ENCODE measurements around the gene OR7G1. TPM values are rescaled to one million over a fixed set of nuclear protein-coding genes. Genes with fewer than 3 reads are reported as not detected.

OR7G1 gene
- total RNA-seq, 1 experiment from 2014 or later = not detected

DNA sequence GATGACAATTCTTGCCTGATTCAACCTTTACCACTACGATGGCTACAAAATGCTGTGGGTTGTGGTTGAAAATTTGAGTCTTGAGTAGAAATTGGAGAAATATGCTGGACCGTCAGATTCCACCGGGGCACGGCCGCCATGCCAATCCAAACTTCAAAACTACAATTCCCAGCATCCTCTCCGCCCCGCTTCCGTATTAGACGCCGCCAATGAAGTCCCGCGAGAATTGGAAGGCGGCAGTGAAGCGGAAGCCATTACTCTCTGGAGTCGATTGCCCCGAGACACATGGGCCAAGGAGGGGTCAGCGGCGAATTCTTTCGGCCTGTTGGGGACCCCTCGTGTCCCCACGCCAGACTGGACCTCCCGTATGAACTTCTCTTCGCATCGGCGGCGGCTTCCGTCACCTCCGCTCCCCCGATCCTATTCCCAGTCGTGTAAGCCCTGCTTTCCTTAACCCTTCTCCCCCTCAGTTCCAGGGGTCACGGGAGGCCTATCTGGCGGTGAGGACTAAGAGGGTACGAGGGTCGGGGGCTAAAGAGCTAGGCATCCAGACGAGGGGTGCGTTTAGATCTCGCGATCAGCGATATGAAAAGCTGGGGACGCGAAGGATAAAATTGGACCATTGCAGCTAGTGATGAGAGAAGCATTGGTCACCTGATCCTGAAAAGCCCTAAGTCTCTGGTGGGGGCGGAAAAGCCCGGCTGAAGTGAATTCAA lies 24.8 kb upstream of the OR7G1 start, which contains the start of gene ZNF317 (continued):
- TF ChIP-seq, protein P1, sequence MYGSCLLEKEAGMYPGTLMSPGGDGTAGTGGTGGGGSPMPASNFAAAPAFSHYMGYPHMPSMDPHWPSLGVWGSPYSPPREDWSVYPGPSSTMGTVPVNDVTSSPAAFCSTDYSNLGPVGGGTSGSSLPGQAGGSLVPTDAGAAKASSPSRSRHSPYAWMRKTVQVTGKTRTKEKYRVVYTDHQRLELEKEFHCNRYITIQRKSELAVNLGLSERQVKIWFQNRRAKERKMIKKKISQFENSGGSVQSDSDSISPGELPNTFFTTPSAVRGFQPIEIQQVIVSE (CRISPR knock-in tag; IDR thresholded peaks at IDR 0.05; ENCODE audit: borderline replicate concordance) = no peak
- TF ChIP-seq, protein P2, sequence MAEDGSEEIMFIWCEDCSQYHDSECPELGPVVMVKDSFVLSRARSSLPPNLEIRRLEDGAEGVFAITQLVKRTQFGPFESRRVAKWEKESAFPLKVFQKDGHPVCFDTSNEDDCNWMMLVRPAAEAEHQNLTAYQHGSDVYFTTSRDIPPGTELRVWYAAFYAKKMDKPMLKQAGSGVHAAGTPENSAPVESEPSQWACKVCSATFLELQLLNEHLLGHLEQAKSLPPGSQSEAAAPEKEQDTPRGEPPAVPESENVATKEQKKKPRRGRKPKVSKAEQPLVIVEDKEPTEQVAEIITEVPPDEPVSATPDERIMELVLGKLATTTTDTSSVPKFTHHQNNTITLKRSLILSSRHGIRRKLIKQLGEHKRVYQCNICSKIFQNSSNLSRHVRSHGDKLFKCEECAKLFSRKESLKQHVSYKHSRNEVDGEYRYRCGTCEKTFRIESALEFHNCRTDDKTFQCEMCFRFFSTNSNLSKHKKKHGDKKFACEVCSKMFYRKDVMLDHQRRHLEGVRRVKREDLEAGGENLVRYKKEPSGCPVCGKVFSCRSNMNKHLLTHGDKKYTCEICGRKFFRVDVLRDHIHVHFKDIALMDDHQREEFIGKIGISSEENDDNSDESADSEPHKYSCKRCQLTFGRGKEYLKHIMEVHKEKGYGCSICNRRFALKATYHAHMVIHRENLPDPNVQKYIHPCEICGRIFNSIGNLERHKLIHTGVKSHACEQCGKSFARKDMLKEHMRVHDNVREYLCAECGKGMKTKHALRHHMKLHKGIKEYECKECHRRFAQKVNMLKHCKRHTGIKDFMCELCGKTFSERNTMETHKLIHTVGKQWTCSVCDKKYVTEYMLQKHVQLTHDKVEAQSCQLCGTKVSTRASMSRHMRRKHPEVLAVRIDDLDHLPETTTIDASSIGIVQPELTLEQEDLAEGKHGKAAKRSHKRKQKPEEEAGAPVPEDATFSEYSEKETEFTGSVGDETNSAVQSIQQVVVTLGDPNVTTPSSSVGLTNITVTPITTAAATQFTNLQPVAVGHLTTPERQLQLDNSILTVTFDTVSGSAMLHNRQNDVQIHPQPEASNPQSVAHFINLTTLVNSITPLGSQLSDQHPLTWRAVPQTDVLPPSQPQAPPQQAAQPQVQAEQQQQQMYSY (CRISPR knock-in tag; IDR thresholded peaks at IDR 0.05) = no peak
- TF ChIP-seq ESRRA (CRISPR knock-in tag; IDR thresholded peaks at IDR 0.05; ENCODE audit: borderline replicate concordance) = no peak
- peak; percentile 54; the same call in 1 of the 2 replicates for TF ChIP-seq FOXP1 (CRISPR knock-in tag; IDR thresholded peaks at IDR 0.05; ENCODE audit: borderline replicate concordance)
- TF ChIP-seq, protein P3, sequence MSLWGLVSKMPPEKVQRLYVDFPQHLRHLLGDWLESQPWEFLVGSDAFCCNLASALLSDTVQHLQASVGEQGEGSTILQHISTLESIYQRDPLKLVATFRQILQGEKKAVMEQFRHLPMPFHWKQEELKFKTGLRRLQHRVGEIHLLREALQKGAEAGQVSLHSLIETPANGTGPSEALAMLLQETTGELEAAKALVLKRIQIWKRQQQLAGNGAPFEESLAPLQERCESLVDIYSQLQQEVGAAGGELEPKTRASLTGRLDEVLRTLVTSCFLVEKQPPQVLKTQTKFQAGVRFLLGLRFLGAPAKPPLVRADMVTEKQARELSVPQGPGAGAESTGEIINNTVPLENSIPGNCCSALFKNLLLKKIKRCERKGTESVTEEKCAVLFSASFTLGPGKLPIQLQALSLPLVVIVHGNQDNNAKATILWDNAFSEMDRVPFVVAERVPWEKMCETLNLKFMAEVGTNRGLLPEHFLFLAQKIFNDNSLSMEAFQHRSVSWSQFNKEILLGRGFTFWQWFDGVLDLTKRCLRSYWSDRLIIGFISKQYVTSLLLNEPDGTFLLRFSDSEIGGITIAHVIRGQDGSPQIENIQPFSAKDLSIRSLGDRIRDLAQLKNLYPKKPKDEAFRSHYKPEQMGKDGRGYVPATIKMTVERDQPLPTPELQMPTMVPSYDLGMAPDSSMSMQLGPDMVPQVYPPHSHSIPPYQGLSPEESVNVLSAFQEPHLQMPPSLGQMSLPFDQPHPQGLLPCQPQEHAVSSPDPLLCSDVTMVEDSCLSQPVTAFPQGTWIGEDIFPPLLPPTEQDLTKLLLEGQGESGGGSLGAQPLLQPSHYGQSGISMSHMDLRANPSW (CRISPR knock-in tag; conservative IDR thresholded peaks at IDR 0.05; ENCODE audit: low read depth) = no peak
- TF ChIP-seq ZBTB21 (CRISPR knock-in tag; IDR thresholded peaks at IDR 0.05; ENCODE audit: borderline replicate concordance) = no peak
- TF ChIP-seq GABPB1 (CRISPR knock-in tag; IDR thresholded peaks at IDR 0.05) = 0 out of 2 replicates have a peak, but pooled peaks have one; percentile 55
- peak; percentile 67 for TF ChIP-seq SP1 (CRISPR knock-in tag; conservative IDR thresholded peaks at IDR 0.05)
- TF ChIP-seq, protein P4, sequence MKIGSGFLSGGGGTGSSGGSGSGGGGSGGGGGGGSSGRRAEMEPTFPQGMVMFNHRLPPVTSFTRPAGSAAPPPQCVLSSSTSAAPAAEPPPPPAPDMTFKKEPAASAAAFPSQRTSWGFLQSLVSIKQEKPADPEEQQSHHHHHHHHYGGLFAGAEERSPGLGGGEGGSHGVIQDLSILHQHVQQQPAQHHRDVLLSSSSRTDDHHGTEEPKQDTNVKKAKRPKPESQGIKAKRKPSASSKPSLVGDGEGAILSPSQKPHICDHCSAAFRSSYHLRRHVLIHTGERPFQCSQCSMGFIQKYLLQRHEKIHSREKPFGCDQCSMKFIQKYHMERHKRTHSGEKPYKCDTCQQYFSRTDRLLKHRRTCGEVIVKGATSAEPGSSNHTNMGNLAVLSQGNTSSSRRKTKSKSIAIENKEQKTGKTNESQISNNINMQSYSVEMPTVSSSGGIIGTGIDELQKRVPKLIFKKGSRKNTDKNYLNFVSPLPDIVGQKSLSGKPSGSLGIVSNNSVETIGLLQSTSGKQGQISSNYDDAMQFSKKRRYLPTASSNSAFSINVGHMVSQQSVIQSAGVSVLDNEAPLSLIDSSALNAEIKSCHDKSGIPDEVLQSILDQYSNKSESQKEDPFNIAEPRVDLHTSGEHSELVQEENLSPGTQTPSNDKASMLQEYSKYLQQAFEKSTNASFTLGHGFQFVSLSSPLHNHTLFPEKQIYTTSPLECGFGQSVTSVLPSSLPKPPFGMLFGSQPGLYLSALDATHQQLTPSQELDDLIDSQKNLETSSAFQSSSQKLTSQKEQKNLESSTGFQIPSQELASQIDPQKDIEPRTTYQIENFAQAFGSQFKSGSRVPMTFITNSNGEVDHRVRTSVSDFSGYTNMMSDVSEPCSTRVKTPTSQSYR (CRISPR knock-in tag; IDR thresholded peaks at IDR 0.05) = no peak
- no peak for TF ChIP-seq TCF7 (CRISPR knock-in tag; IDR thresholded peaks at IDR 0.05; ENCODE audit: low read depth)
- no peak for TF ChIP-seq RORB (CRISPR knock-in tag; IDR thresholded peaks at IDR 0.05)
- TF ChIP-seq ZNF121 (CRISPR knock-in tag; IDR thresholded peaks at IDR 0.05) = no peak

DNA sequence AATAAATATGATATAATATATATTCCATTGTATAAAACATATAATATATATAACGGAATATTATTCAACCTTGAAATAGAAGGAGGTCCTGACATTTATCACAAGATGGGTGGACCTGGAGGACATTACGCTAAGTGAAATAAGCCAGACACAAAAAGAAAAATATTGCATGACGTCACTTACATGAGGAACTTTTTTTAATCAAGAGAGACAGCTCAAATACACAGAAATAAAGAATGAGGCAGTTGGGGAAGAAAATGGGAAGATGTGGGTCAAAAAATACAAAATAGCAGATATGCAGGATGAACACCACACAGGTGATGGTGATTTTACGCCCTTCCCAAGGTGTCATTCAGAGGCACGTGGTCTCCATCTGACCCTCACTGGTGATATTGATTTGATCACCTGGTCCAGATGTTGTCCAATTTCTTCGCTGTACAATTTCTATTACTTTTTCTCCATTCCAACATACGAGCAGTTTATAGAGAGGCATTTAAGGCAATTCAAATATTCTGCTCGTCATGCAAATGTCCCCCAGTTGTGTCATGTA lies 24.1 kb upstream of the OR7G1 start:
- no peaks in the 10 kb centered on the region for H3K27me3 Mint-ChIP-seq (ENCODE audit: low read depth)
- peaks cover 21% of the 10 kb centered on the region for H3K36me3 Mint-ChIP-seq
- DNase-seq (ENCODE audit: low spot score) (no peak), ATAC-seq (no peak)
- ChIA-PET POLR2A (interaction anchor here (0.6 kb wide), 1 partner anchor 10 kb away, joined by 3 read pairs; no protein-coding TSS in a partner anchor), CTCF (no interaction called here)
- peak overlapping the region; percentile 99 for H3K4me3 Mint-ChIP-seq
- H3K9me3 Mint-ChIP-seq = peaks cover 15% of the 10 kb centered on the region
- H3K4me1 Mint-ChIP-seq = peaks cover 24% of the 10 kb centered on the region
- peak overlapping the region; percentile 97; the same call in 1 of the 2 replicates for H3K27ac Mint-ChIP-seq
- TF ChIP-seq ZNF121 (CRISPR knock-in tag; IDR thresholded peaks at IDR 0.05) = no peak
- TF ChIP-seq ZNF423 (CRISPR knock-in tag; IDR thresholded peaks at IDR 0.05) = no peak
- TF ChIP-seq ELF4 (CRISPR knock-in tag; IDR thresholded peaks at IDR 0.05; ENCODE audit: low read depth) = no peak
- TF ChIP-seq, protein P5, sequence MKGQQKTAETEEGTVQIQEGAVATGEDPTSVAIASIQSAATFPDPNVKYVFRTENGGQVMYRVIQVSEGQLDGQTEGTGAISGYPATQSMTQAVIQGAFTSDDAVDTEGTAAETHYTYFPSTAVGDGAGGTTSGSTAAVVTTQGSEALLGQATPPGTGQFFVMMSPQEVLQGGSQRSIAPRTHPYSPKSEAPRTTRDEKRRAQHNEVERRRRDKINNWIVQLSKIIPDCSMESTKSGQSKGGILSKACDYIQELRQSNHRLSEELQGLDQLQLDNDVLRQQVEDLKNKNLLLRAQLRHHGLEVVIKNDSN (CRISPR knock-in tag; IDR thresholded peaks at IDR 0.05) = no peak
- no peak for TF ChIP-seq FOXJ3 (CRISPR knock-in tag; IDR thresholded peaks at IDR 0.05; ENCODE audit: borderline replicate concordance)
- no peak for TF ChIP-seq NR1H2 (CRISPR knock-in tag; IDR thresholded peaks at IDR 0.05)
- TF ChIP-seq, protein P6, sequence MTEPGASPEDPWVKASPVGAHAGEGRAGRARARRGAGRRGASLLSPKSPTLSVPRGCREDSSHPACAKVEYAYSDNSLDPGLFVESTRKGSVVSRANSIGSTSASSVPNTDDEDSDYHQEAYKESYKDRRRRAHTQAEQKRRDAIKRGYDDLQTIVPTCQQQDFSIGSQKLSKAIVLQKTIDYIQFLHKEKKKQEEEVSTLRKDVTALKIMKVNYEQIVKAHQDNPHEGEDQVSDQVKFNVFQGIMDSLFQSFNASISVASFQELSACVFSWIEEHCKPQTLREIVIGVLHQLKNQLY (CRISPR knock-in tag; IDR thresholded peaks at IDR 0.05) = no peak
- TF ChIP-seq FOXK1 (CRISPR knock-in tag; IDR thresholded peaks at IDR 0.05) = no peak
- no peak for TF ChIP-seq HMGA2 (CRISPR knock-in tag; IDR thresholded peaks at IDR 0.05)
- TF ChIP-seq, protein P7, sequence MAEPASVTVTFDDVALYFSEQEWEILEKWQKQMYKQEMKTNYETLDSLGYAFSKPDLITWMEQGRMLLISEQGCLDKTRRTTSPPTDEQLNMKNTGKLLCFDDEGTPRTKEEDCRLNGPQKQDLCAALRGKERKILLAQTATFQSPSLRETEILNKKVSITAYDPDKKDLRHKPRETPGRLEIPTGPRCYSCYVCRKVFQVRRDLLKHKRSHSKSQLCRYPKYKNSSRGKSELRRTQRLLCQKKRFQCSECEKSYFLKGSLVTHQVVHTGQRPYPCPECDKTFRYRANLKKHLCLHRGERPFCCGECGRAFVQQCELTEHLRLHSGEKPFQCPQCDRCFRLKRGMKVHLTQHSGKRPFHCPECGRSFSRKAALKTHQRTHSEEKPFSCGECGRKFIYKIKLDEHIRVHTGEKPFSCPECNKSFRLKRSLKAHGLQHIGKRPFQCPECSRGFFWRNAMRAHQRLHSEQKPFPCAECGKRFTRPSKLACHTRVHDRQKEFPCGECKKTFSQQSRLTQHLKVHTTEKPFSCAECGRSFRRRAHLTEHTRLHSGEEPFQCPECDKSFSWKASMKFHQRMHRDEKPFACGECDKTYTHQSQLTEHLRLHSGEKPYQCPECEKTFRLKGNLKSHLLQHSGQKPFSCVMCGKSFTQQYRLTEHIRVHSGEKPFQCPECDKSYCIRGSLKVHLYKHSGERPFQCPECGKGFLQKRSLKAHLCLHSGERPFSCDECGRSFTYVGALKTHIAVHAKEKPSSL (CRISPR knock-in tag; conservative IDR thresholded peaks at IDR 0.05) = no peak
- TF ChIP-seq SP1 (CRISPR knock-in tag; conservative IDR thresholded peaks at IDR 0.05) = no peak
